Upper lobe of left lung (tissue), 4 donors: ENCODE data around the gene CDH9.

Experiments used
- POLR2A ChIP-seq, 4 donors: fragments of 450-650 bp; IDR thresholded peaks; one replicate each; pipeline ENCODE4 v1.5.1; 2016 to 2017; ENCODE audit warnings: antibody characterized with exemption in 4 of 4, mild to moderate bottlenecking in 2 of 4
- TF ChIP-seq, protein P1 (sequence below), 6 experiments: fragments of 450-650 bp in 4 of 6; fragments of 200-600 bp in 2 of 6; sonication (generic) in 2 of 6; IDR thresholded peaks; one replicate each; pipeline ENCODE4 v1.5.1; 2016 to 2019; ENCODE audit warnings: antibody characterized with exemption in 6 of 6

DNA sequence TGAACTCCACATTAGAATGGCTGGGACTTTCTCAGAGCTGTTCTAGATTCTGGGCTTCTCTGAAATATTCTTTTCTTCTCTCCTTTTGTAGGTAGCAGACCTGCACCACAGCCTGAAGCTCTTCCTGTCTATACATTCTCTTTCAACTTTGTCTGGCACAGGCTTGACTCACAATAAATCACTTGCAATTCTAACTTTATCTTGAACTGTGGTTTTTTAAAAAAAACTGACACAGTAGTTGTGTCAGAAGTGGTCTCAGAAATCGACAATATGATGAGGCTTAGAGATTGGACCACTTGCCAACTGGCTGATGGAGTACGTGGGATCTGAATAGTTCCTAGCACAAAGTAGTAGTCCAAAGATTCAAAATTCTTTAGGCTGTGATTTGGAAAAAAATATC is 24.1 kb upstream of the CDH9 start:
- TF ChIP-seq, protein P1, sequence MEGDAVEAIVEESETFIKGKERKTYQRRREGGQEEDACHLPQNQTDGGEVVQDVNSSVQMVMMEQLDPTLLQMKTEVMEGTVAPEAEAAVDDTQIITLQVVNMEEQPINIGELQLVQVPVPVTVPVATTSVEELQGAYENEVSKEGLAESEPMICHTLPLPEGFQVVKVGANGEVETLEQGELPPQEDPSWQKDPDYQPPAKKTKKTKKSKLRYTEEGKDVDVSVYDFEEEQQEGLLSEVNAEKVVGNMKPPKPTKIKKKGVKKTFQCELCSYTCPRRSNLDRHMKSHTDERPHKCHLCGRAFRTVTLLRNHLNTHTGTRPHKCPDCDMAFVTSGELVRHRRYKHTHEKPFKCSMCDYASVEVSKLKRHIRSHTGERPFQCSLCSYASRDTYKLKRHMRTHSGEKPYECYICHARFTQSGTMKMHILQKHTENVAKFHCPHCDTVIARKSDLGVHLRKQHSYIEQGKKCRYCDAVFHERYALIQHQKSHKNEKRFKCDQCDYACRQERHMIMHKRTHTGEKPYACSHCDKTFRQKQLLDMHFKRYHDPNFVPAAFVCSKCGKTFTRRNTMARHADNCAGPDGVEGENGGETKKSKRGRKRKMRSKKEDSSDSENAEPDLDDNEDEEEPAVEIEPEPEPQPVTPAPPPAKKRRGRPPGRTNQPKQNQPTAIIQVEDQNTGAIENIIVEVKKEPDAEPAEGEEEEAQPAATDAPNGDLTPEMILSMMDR (IDR thresholded peaks at IDR 0.05) = no peak
- no peak for TF ChIP-seq POLR2A (IDR thresholded peaks at IDR 0.05)
